ENCODE results near the gene ELOVL7. TPM values are rescaled to one million over a fixed set of nuclear protein-coding genes. Genes with fewer than 3 reads are reported as not detected.

ELOVL7 gene
- total and polyA plus RNA-seq, 2 of the 8 experiments (the other 6 are each of a cell fraction or from before 2014, with no cell fraction given) = 3.1 to 5.1 TPM

GRCh38 chr5:60809891-60810425 is 34.1 kb downstream of the ELOVL7 start (continued):
- TF ChIP-seq ZNF274 (IDR thresholded peaks at IDR 0.05; ENCODE audit: borderline replicate concordance, extremely low read depth, low read length) (no peak), YY1 (IDR thresholded peaks at IDR 0.05; ENCODE audit: low read depth, low read length) (no peak), HDAC2 (IDR thresholded peaks at IDR 0.05; ENCODE audit: borderline replicate concordance in 1 of 2, low read depth in 2 of 2, low read length in 2 of 2) (no peak), ASH2L (IDR thresholded peaks at IDR 0.05; ENCODE audit: low read length) (no peak), RAD21 (IDR thresholded peaks at IDR 0.05 in 1 of 2, conservative IDR thresholded peaks at IDR 0.05 in 1 of 2; ENCODE audit: low read depth in 2 of 2, low read length in 2 of 2) (no peak), TAF1 (IDR thresholded peaks at IDR 0.05; ENCODE audit: low read depth, low read length) (no peak), CHD7 (IDR thresholded peaks at IDR 0.05; ENCODE audit: insufficient replicate concordance, low read length) (no peak), POU5F1 (IDR thresholded peaks at IDR 0.05; ENCODE audit: low read depth, low read length) (no peak)
